ENCODE results near the gene CHST15. TPM values are rescaled to one million over a fixed set of nuclear protein-coding genes. Genes with fewer than 3 reads are reported as not detected.

The CHST15 gene
- total RNA-seq, 2 experiments from 2014 or later: 0.28 to 0.60 TPM

- DNase-seq (no peak), ATAC-seq (ENCODE audit: low read depth) (no peak)
- H3K27ac Mint-ChIP-seq: no peak overlapping the region
- H3K9me3 Mint-ChIP-seq: no peaks in the 10 kb centered on the region
- H3K27me3 Mint-ChIP-seq: peaks cover 4% of the 10 kb centered on the region
- POLR2A ChIA-PET: no interaction called here
- no peaks in the 10 kb centered on the region for H3K36me3 Mint-ChIP-seq
- H3K4me3 Mint-ChIP-seq: no peak overlapping the region
- H3K4me1 Mint-ChIP-seq: no peaks in the 10 kb centered on the region
Observed at GRCh38 chr10:124019886-124020797, 73.3 kb downstream of the CHST15 start.

- POLR2A ChIA-PET: no interaction called here
- Mint-ChIP-seq H3K9me3 (peaks cover 1% of the 10 kb centered on the region), H3K36me3 (no peaks in the 10 kb centered on the region), H3K27ac (no peak overlapping the region), H3K4me3 (no peak overlapping the region), H3K27me3 (peaks cover 2% of the 10 kb centered on the region), H3K4me1 (no peaks in the 10 kb centered on the region)
- ATAC-seq (ENCODE audit: low read depth) (no peak), DNase-seq (no peak)
Observed at GRCh38 chr10:124018886-124019525, 74.4 kb downstream of the CHST15 start.

GRCh38 chr10:124017729-124018128 lies 75.7 kb downstream of the CHST15 start:
- POLR2A ChIA-PET: no interaction called here
- DNase-seq (no peak), ATAC-seq (ENCODE audit: low read depth) (no peak)
- Mint-ChIP-seq H3K27ac (no peak overlapping the region), H3K27me3 (peaks cover 2% of the 10 kb centered on the region), H3K9me3 (peaks cover 7% of the 10 kb centered on the region), H3K4me1 (no peaks in the 10 kb centered on the region), H3K36me3 (no peaks in the 10 kb centered on the region), H3K4me3 (no peak overlapping the region)

- Mint-ChIP-seq H3K36me3 (no peaks in the 10 kb centered on the region), H3K9me3 (peaks cover 7% of the 10 kb centered on the region), H3K27ac (no peak overlapping the region), H3K27me3 (peaks cover 2% of the 10 kb centered on the region), H3K4me3 (no peak overlapping the region), H3K4me1 (no peaks in the 10 kb centered on the region)
- ATAC-seq (ENCODE audit: low read depth) (no peak), DNase-seq (no peak)
- POLR2A ChIA-PET: no interaction called here
Observed at GRCh38 chr10:124016804-124017375, 76.5 kb downstream of the CHST15 start.

GRCh38 chr10:124015991-124016390 lies 77.4 kb downstream of the CHST15 start:
- H3K27ac Mint-ChIP-seq: no peak overlapping the region

GRCh38 chr10:124014416-124015154 lies 78.8 kb downstream of the CHST15 start:
- POLR2A ChIA-PET: no interaction called here
- Mint-ChIP-seq H3K27ac (no peak overlapping the region), H3K36me3 (no peaks in the 10 kb centered on the region)

More at GRCh38 chr10:124015991-124016390, 77.4 kb downstream of the CHST15 start:
- ATAC-seq (ENCODE audit: low read depth) (no peak), DNase-seq (no peak)
- H3K9me3 Mint-ChIP-seq: peaks cover 7% of the 10 kb centered on the region
- H3K4me3 Mint-ChIP-seq: no peak overlapping the region
- POLR2A ChIA-PET: no interaction called here
- H3K4me1 Mint-ChIP-seq: no peaks in the 10 kb centered on the region
- no peaks in the 10 kb centered on the region for H3K27me3 Mint-ChIP-seq
- H3K36me3 Mint-ChIP-seq: no peaks in the 10 kb centered on the region

GRCh38 chr10:124013916-124014315 lies 79.5 kb downstream of the CHST15 start:
- H3K4me3 Mint-ChIP-seq: no peak overlapping the region
- no peaks in the 10 kb centered on the region for H3K27me3 Mint-ChIP-seq
- DNase-seq: no peak
- H3K4me1 Mint-ChIP-seq: no peaks in the 10 kb centered on the region
- POLR2A ChIA-PET: no interaction called here
- H3K9me3 Mint-ChIP-seq: peaks cover 7% of the 10 kb centered on the region
- no peak for ATAC-seq (ENCODE audit: low read depth)
- no peaks in the 10 kb centered on the region for H3K36me3 Mint-ChIP-seq
- no peak overlapping the region for H3K27ac Mint-ChIP-seq

More at GRCh38 chr10:124014416-124015154, 78.8 kb downstream of the CHST15 start:
- peaks cover 7% of the 10 kb centered on the region for H3K9me3 Mint-ChIP-seq
- H3K4me3 Mint-ChIP-seq: no peak overlapping the region
- ATAC-seq (ENCODE audit: low read depth) (no peak), DNase-seq (no peak)
- no peaks in the 10 kb centered on the region for H3K4me1 Mint-ChIP-seq
- H3K27me3 Mint-ChIP-seq: no peaks in the 10 kb centered on the region

- H3K9me3 Mint-ChIP-seq: peaks cover 7% of the 10 kb centered on the region
- H3K4me1 Mint-ChIP-seq: no peaks in the 10 kb centered on the region
- DNase-seq (no peak), ATAC-seq (ENCODE audit: low read depth) (no peak)
- H3K27me3 Mint-ChIP-seq: no peaks in the 10 kb centered on the region
- no peak overlapping the region for H3K4me3 Mint-ChIP-seq
- no peak overlapping the region for H3K27ac Mint-ChIP-seq
- POLR2A ChIA-PET: no interaction called here
- no peaks in the 10 kb centered on the region for H3K36me3 Mint-ChIP-seq
Observed at GRCh38 chr10:124012991-124013390, 80.4 kb downstream of the CHST15 start.

GRCh38 chr10:124012583-124012982 lies 80.8 kb downstream of the CHST15 start:
- DNase-seq (no peak), ATAC-seq (ENCODE audit: low read depth) (no peak)
- H3K27ac Mint-ChIP-seq: no peak overlapping the region
- H3K4me1 Mint-ChIP-seq: no peaks in the 10 kb centered on the region
- H3K4me3 Mint-ChIP-seq: no peak overlapping the region
- POLR2A ChIA-PET: no interaction called here
- H3K9me3 Mint-ChIP-seq: peaks cover 7% of the 10 kb centered on the region
- no peaks in the 10 kb centered on the region for H3K36me3 Mint-ChIP-seq
- H3K27me3 Mint-ChIP-seq: no peaks in the 10 kb centered on the region

- Mint-ChIP-seq H3K9me3 (peaks cover 7% of the 10 kb centered on the region), H3K4me1 (no peaks in the 10 kb centered on the region), H3K27me3 (no peaks in the 10 kb centered on the region), H3K27ac (no peak overlapping the region), H3K36me3 (no peaks in the 10 kb centered on the region), H3K4me3 (no peak overlapping the region)
- ATAC-seq (ENCODE audit: low read depth) (no peak), DNase-seq (no peak)
- POLR2A ChIA-PET: no interaction called here
Observed at GRCh38 chr10:124012066-124012465, 81.3 kb downstream of the CHST15 start.

- Mint-ChIP-seq H3K9me3 (peaks cover 7% of the 10 kb centered on the region), H3K27ac (no peak overlapping the region), H3K4me1 (no peaks in the 10 kb centered on the region), H3K4me3 (no peak overlapping the region), H3K27me3 (no peaks in the 10 kb centered on the region), H3K36me3 (no peaks in the 10 kb centered on the region)
- POLR2A ChIA-PET: no interaction called here
- DNase-seq: no peak
- ATAC-seq (ENCODE audit: low read depth): no peak
Observed at GRCh38 chr10:124011464-124011863, 81.9 kb downstream of the CHST15 start.

- H3K27me3 Mint-ChIP-seq: peaks cover 2% of the 10 kb centered on the region
- ATAC-seq (ENCODE audit: low read depth) (no peak), DNase-seq (no peak)
- POLR2A ChIA-PET: no interaction called here
- H3K4me3 Mint-ChIP-seq: no peak overlapping the region
- H3K9me3 Mint-ChIP-seq: peaks cover 7% of the 10 kb centered on the region
- H3K36me3 Mint-ChIP-seq: no peaks in the 10 kb centered on the region
- H3K4me1 Mint-ChIP-seq: no peaks in the 10 kb centered on the region
- no peak overlapping the region for H3K27ac Mint-ChIP-seq
Observed at GRCh38 chr10:124010563-124011131, 82.8 kb downstream of the CHST15 start.

GRCh38 chr10:124010024-124010423 lies 83.4 kb downstream of the CHST15 start:
- H3K27ac Mint-ChIP-seq: no peak overlapping the region
- H3K36me3 Mint-ChIP-seq: no peaks in the 10 kb centered on the region
- H3K9me3 Mint-ChIP-seq: peaks cover 7% of the 10 kb centered on the region
- ATAC-seq (ENCODE audit: low read depth): no peak
- H3K4me3 Mint-ChIP-seq: no peak overlapping the region
- peaks cover 2% of the 10 kb centered on the region for H3K27me3 Mint-ChIP-seq
- no peak for DNase-seq
- H3K4me1 Mint-ChIP-seq: no peaks in the 10 kb centered on the region
- POLR2A ChIA-PET: no interaction called here

Data from activated naive CD8-positive, alpha-beta T cell treated with anti-CD3 and anti-CD28 coated beads, Interleukin-2, amount 10 ng/mL, durations not matched to agents 7 days and 5 days (primary cell).